GM21723 (cell line): ENCODE data around the gene SYNPO.

Source experiments
- ATAC-seq: cut with Tn5 transposase; IDR thresholded peaks from one replicate; pipeline ENCODE4 v1.9.1; 2021; ENCODE audit warnings: mild to moderate bottlenecking, moderate library complexity; ENCODE audit not compliant: unreplicated experiment

Gene SYNPO

DNA sequence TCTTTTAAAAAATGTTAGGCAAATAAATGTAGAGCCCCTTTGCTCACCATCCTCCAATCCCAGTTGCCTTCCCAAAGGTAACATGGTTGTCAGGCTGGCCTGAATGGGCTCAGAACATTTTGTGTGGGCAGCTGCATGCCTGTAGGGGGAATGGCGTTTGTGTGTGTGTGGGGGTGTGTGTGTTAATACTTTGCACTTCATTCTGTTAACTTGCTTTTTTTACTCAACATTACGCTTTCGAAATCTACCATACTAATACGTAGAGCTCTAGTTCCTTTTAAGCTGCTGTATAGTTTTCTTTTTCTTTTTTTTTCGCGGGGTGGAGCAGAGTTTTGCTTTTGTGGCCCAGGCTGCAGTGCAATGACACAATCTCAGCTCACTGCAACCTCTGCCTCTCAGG, 34.6 kb downstream of the SYNPO start:
- ATAC-seq = no peak

GRCh38 chr5:150676578-150676977, 36.1 kb downstream of the SYNPO start:
- ATAC-seq = no peak

GRCh38 chr5:150689120-150689519, 48.7 kb downstream of the SYNPO start:
- no peak for ATAC-seq

DNA sequence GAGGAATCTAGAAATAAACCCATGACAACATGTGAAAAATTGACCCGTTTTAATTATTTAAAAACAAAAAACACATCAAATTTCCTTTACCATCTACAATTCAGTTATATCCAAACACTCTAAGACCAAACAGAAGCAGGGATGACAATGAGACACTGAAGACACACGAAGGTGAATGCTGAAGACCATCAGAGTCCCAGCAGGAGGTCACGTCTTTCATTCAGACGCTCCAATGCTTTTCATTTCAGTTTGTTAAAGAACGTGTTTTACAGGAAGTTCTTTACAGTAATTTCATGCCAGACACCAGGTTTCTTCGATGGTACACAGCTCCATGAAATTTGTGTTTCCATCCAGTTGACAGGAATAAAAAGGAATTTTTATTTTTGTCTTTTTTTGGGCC, 50.3 kb downstream of the SYNPO start:
- ATAC-seq = no peak

DNA sequence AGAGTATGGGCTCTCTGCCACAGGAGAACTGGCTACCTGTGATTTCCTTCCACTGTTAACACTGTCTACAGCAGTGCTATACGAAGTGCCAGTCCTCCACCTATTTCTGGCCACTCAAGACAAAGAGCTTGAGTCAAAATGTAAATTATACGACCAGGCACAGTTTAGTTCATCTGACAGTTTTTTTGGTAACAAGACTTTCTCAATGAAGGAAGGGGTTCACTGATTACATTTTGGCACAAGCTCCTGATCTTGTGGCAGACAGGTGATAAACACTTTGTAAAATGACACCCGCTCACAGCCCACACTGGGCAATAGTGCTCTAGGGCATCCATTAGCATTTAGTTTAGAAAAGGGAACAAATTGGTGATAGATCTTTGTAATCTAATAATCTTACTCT, 51.8 kb downstream of the SYNPO start:
- ATAC-seq = no peak

GRCh38 chr5:150694612-150695011, 54.2 kb downstream of the SYNPO start:
- ATAC-seq = no peak

DNA sequence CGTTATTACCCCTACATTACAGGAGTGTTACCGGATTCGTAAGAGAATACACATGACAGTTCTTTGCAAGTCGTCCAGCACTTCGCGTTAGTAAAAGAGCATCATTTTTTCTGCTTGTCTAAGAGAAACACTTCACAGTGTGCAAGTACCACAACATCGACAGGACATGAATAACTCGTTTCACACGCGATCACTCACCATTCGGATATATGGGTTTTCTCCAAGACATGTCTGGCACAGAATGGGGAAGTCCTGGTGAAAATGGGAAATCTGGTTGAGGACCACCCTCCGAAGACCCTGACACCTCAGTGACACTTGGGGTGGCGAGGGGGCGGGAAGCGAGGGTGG, 59.8 kb downstream of the SYNPO start:
- no peak for ATAC-seq

- peak; percentile 98 for ATAC-seq
These were observed 60.3 kb downstream of the SYNPO start, which contains the start of gene RBM22 for GRCh38 chr5:150700594-150701377. RBM22 (minus strand) TSS chr5:150701062; CDS start chr5:150700985, 77 bp downstream.

DNA sequence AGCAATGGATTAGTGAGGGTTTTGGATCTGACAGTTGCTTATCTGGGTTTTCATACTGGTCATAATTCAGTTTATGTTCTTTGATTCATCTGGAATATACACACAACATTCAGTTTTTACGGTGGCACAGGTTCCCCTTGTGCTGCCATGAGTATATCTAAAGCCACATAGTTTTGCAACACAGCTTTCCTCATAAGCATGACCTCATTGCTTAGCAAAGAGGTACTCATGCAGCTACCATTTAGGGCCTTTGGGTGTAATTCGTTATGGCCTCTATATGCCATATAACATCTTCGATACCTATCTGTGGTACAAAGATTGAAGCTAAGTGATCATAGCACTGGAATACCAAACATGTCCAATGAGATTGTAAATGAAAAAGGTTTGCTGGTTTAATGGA, 63.3 kb downstream of the SYNPO start:
- no peak for ATAC-seq

DNA sequence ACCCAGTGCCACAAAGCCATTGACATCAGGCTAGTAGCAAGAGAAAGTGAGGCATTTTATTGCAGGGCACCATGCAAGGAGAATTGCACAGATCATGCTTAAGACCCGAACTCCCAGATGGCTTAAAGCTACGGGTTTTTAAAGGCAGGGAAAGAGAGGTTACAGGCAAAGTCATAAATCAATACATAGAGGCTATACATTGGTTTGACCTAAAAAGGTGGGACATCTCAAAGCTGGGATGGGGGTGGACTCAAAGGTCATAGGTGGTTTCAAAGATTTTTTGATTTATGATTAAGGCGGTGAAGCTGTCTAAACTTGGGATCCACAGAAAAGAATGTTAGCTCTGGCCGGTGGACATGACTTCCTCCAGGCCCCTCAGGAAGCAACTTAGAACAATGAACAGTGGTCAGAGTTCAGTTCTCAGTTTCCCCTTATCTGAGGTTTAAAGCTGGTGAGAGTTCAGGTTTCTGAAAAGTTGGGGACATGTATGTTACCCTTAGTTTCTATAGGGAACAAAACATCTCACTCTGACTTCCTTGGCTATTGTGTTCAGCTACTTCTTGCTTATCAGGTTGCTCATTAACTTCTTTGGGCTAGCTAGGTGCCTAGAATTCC, 66.4 kb downstream of the SYNPO start:
- ATAC-seq = no peak
